Measurements from ENCODE around the gene GPR160.
A peak's percentile ranks its signal among the peaks of the same experiment; 100 is the strongest.

Gene GPR160

GRCh38 chr3:170033489-170033888, 4.3 kb upstream of the GPR160 start:
- peak; percentile 91 for DNase-seq

- DNase-seq, result no peak
Measured at GRCh38 chr3:170038434-170039110, 777 bp downstream of the GPR160 start.

- DNase-seq, result no peak
Measured at GRCh38 chr3:170040418-170040817, 2.6 kb downstream of the GPR160 start.

GRCh38 chr3:170043506-170043905, 5.7 kb downstream of the GPR160 start:
- no peak for DNase-seq

- no peak for DNase-seq
Measured at GRCh38 chr3:170044271-170044670, 6.5 kb downstream of the GPR160 start.

GRCh38 chr3:170044795-170045244, 7.0 kb downstream of the GPR160 start:
- DNase-seq, result peak; percentile 69

GRCh38 chr3:170046269-170047132, 8.7 kb downstream of the GPR160 start:
- DNase-seq, result no peak

- no peak for DNase-seq
Measured at GRCh38 chr3:170047133-170047404, 9.3 kb downstream of the GPR160 start.

GRCh38 chr3:170049146-170050000, 11.6 kb downstream of the GPR160 start:
- no peak for DNase-seq

- no peak for DNase-seq
Measured at GRCh38 chr3:170050753-170051152, 13.0 kb downstream of the GPR160 start.

GRCh38 chr3:170052398-170052797, 14.6 kb downstream of the GPR160 start:
- no peak for DNase-seq

- no peak for DNase-seq
Measured at GRCh38 chr3:170054204-170054603, 16.4 kb downstream of the GPR160 start.

- DNase-seq, result no peak
Measured at GRCh38 chr3:170055209-170055608, 17.4 kb downstream of the GPR160 start.

- DNase-seq, result no peak
Measured at GRCh38 chr3:170056710-170057454, 19.1 kb downstream of the GPR160 start.

GRCh38 chr3:170057550-170057949, 19.8 kb downstream of the GPR160 start:
- no peak for DNase-seq

GRCh38 chr3:170058127-170058526, 20.3 kb downstream of the GPR160 start:
- DNase-seq, result no peak

GRCh38 chr3:170059447-170059846, 21.7 kb downstream of the GPR160 start:
- DNase-seq, result no peak

GRCh38 chr3:170062068-170062467, 24.3 kb downstream of the GPR160 start:
- no peak for DNase-seq

GRCh38 chr3:170062769-170063168, 25.0 kb downstream of the GPR160 start:
- DNase-seq, result no peak

- DNase-seq, result no peak
Measured at GRCh38 chr3:170063691-170064090, 25.9 kb downstream of the GPR160 start.

GRCh38 chr3:170064108-170064507, 26.3 kb downstream of the GPR160 start:
- DNase-seq, result no peak

GRCh38 chr3:170075441-170076091, 37.8 kb downstream of the GPR160 start:
- DNase-seq, result no peak
